Chondrocyte (in vitro differentiated cells): ENCODE measurements around the gene PLXNA3. TPM values are rescaled to one million over a fixed set of nuclear protein-coding genes. Genes with fewer than 3 reads are reported as not detected.
A peak's percentile ranks its signal among the peaks of the same experiment; 100 is the strongest.

Experiments
- DNase-seq: peaks from one replicate; pipeline ENCODE4 v3.0.0; 2021; ENCODE audit warnings: mixed read lengths, low spot score
- H3K27ac Mint-ChIP-seq: one replicate; pipeline ENCODE4 v1.8.0; 2021; ENCODE audit warnings: mild to moderate bottlenecking, moderate library complexity, mixed read lengths; ENCODE audit not compliant: unreplicated experiment
- H3K27me3 Mint-ChIP-seq: 2 replicates; pipeline ENCODE4 v1.8.0; 2021; ENCODE audit warnings: low read depth, mixed read lengths
- H3K36me3 Mint-ChIP-seq: 2 replicates; pipeline ENCODE4 v1.8.0; 2021; ENCODE audit warnings: low read depth, mixed read lengths
- H3K4me1 Mint-ChIP-seq: 2 replicates; pipeline ENCODE4 v1.8.0; 2021; ENCODE audit warnings: low read depth, mild to moderate bottlenecking, mixed read lengths
- H3K4me3 Mint-ChIP-seq: one replicate; pipeline ENCODE4 v1.8.0; 2021; ENCODE audit warnings: mild to moderate bottlenecking, moderate library complexity, mixed read lengths; ENCODE audit not compliant: unreplicated experiment
- H3K9me3 Mint-ChIP-seq: 2 replicates; pipeline ENCODE4 v1.8.0; 2021; ENCODE audit warnings: low read depth, mixed read lengths
- CTCF ChIP-seq: fragments of 200-600 bp; sonication (generic); IDR thresholded peaks from 2 replicates; pipeline ENCODE4 v1.5.0; 2021; ENCODE audit warnings: antibody characterized with exemption, mild to moderate bottlenecking, moderate library complexity
- total RNA-seq: library from RNA; stranded (reverse); gene quantifications from 3 replicates; pipeline ENCODE4 v1.2.1, GENCODE V29; 2021

Gene PLXNA3
- total RNA-seq, 1 donor from 2014 or later: 205 TPM

DNA sequence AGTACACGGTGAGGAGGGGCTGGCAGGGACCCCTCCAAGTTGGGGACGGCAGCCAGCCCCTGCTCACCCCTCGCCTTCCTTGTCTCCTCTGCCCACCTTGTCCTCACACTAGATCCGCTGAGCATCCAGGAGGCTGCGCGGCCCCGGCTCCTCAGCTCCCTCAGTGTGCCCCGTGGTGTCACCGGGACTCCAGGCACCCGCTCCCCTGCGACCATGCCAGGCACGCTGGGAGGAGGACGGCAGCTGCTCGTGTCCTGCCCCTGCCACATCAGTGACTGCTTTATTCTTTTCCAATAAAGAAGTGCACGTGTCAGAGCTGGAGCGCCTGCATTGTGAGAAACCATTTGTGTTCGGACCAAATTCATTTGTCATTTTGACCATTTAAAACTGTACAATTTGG lies 7.8 kb upstream of the PLXNA3 start:
- DNase-seq: no peak
- Mint-ChIP-seq H3K27me3 (no peaks in the 10 kb centered on the region), H3K4me3 (no peak overlapping the region), H3K36me3 (peaks cover 17% of the 10 kb centered on the region), H3K27ac (no peak overlapping the region), H3K9me3 (peaks cover 4% of the 10 kb centered on the region), H3K4me1 (peaks cover 6% of the 10 kb centered on the region)
- no peak for TF ChIP-seq CTCF

GRCh38 chrX:154452823-154453222 lies 5.3 kb upstream of the PLXNA3 start:
- H3K27me3 Mint-ChIP-seq: no peaks in the 10 kb centered on the region
- no peak overlapping the region for H3K4me3 Mint-ChIP-seq
- no peak overlapping the region for H3K27ac Mint-ChIP-seq
- peaks cover 4% of the 10 kb centered on the region for H3K4me1 Mint-ChIP-seq
- H3K9me3 Mint-ChIP-seq: peaks cover 8% of the 10 kb centered on the region
- peaks cover 13% of the 10 kb centered on the region for H3K36me3 Mint-ChIP-seq
- TF ChIP-seq CTCF: no peak
- no peak for DNase-seq

DNA sequence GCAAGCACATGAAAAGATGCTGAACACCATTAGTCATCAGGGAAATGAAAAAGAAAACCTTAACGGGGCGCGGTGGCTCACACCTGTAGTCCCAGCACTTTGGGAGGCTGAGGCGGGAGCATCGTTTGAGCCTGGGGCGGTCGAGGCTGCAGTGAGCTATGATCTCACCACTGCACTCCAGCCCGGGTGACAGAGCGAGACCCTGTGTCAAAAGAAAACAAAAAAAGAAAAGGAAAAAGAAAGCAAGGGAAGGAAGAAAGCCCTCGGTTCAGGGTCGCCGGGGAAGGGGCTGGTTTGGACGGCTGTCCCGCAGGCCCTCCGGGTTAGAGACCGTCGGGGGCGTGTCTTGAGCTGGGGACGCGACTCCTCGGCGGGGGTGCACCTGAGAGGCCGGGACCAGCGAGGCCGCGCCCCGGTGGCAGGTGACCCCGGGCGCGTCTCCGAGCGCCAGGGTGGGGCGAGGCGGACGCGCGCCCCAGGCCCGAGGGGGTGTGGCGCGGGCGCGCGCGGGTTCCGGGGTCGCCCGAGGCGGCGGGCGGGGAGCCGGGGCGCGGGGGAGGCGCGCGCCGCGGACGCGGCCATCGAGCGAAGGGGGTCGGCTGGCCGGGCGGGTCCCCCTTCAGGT lies 478 bp upstream of the PLXNA3 start:
- peak overlapping the region; percentile 83 for H3K4me3 Mint-ChIP-seq
- no peak for DNase-seq
- no peaks in the 10 kb centered on the region for H3K27me3 Mint-ChIP-seq
- peaks cover 8% of the 10 kb centered on the region for H3K9me3 Mint-ChIP-seq
- TF ChIP-seq CTCF: no peak
- peaks cover 15% of the 10 kb centered on the region for H3K36me3 Mint-ChIP-seq
- peaks cover 23% of the 10 kb centered on the region for H3K4me1 Mint-ChIP-seq
- peak overlapping the region; percentile 78 for H3K27ac Mint-ChIP-seq

DNA sequence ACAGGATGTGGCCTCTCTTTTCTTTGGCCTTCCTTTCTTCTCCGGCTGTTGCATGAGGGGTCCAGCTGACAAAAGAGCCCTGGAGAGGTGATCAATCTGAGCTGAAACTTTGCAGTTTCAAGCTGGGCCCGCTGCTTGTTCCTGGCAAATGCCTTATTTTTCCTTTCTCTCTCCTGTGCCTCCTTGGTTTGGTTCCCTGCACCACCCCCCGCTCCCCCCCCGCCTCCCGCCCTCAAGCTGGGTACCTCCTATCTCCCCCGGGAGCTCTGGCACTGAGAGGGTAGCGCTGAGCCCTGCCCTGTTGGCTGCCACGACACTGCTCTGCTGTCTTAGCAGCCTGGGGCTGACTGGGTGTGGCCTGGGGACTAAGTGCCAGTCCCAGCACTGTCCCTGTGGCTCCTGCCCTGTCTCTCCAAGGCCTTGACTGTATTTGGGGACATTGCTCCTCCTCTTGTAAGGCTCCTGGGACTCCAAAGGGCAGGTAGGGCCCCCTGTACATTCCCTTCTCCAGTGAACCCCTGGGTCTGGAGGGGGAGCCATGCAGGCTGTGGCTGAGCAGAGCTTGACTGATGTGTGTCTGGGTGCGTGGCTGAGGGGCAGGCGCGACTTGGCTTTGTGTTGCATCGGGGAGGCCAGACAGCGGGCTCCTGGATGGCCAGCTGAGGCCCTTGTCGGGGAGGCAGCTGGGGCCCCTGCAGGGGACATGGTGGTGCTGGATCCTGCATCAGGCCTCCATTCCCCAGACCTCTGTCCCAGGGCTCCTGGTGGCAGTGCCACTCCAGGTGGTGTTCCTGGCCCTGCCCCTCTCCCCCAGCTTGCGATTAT lies 1.1 kb downstream of the PLXNA3 start:
- DNase-seq: no peak
- Mint-ChIP-seq H3K9me3 (peaks cover 8% of the 10 kb centered on the region), H3K36me3 (peaks cover 16% of the 10 kb centered on the region), H3K27ac (peak overlapping the region; percentile 71), H3K4me3 (peak overlapping the region; percentile 80), H3K27me3 (no peaks in the 10 kb centered on the region), H3K4me1 (peaks cover 23% of the 10 kb centered on the region)
- TF ChIP-seq CTCF: no peak

GRCh38 chrX:154459832-154460231 lies 1.8 kb downstream of the PLXNA3 start:
- no peak for DNase-seq
- peak overlapping the region; percentile 80 for H3K4me3 Mint-ChIP-seq
- no peak for TF ChIP-seq CTCF
- H3K4me1 Mint-ChIP-seq: peaks cover 23% of the 10 kb centered on the region
- no peaks in the 10 kb centered on the region for H3K27me3 Mint-ChIP-seq
- H3K36me3 Mint-ChIP-seq: peaks cover 11% of the 10 kb centered on the region
- H3K9me3 Mint-ChIP-seq: peaks cover 4% of the 10 kb centered on the region
- H3K27ac Mint-ChIP-seq: peak overlapping the region; percentile 27
